Testis (tissue), 3 donors: ENCODE data around the gene USP2. TPM values are rescaled to one million over a fixed set of nuclear protein-coding genes. Genes with fewer than 3 reads are reported as not detected.

ENCODE experiments used
- DNase-seq: peaks from one replicate; pipeline ENCODE4 v3.0.0-alpha.2; 2019
- H3K27ac ChIP-seq, 2 donors: fragments of 200-600 bp; sonication (generic); one replicate each; pipeline ENCODE4 v1.5.1; 2019
- H3K27me3 ChIP-seq: fragments of 200-600 bp; sonication (generic); one replicate; pipeline ENCODE4 v1.5.1; 2019
- H3K36me3 ChIP-seq: fragments of 200-600 bp; sonication (generic); one replicate; pipeline ENCODE4 v1.5.1; 2017; ENCODE audit warnings: low read depth; ENCODE audit errors: missing control alignments
- H3K4me1 ChIP-seq: fragments of 200-600 bp; sonication (generic); one replicate; pipeline ENCODE4 v1.5.1; 2019
- H3K4me3 ChIP-seq, 2 donors: fragments of 200-600 bp; sonication (generic); one replicate each; pipeline ENCODE4 v1.5.1; 2017 to 2019
- H3K9me3 ChIP-seq: fragments of 200-600 bp; sonication (generic); one replicate; pipeline ENCODE4 v1.5.1; 2017
- CTCF ChIP-seq, 3 experiments: fragments of 450-650 bp in 2 of 3; fragments of 200-600 bp in 1 of 3; sonication (generic) in 1 of 3; IDR thresholded peaks; one replicate each; pipeline ENCODE4 v1.5.1; 2016 to 2019; ENCODE audit warnings: antibody characterized with exemption in 3 of 3, mild to moderate bottlenecking in 2 of 3, moderate library complexity in 1 of 3
- POLR2A ChIP-seq: fragments of 450-650 bp; IDR thresholded peaks from one replicate; pipeline ENCODE4 v1.6.1; 2017; ENCODE audit warnings: antibody characterized with exemption, mild to moderate bottlenecking, moderate library complexity
- WGBS, 2 donors: methylation state at CpG; one replicate each; pipeline ENCODE4 v1.1.5; 2018; 5-methylcytosine and 5-hydroxymethylcytosine counted together
- intact Hi-C: fragments of 100-400 bp; cut with DNase I; formaldehyde crosslinking; loops from one replicate; pipeline ENCODE4 v1.15.1; 2023; ENCODE audit warnings: low total_unique reads
- polyA plus RNA-seq: library from polyadenylated mRNA; stranded (reverse); fragments of 350-450 nt; fragmentation: Illumina TruSeq; extraction: RNeasy Lipid Tissue Mini Kit (QIAGEN cat#74804); gene quantifications from one replicate; pipeline ENCODE4 v1.2.3, GENCODE V29; 2014; ENCODE audit warnings: low read depth, low replicate concordance; ENCODE audit not compliant: insufficient read depth
- total RNA-seq, 2 donors: library from RNA; depleted of rRNA; stranded (reverse); fragments of >200 nt; gene quantifications; one replicate each; pipeline ENCODE4 v1.2.3, GENCODE V29; 2016

The USP2 gene
- total and polyA plus RNA-seq, 3 donors from 2014 or later = 41.2 to 168 (median 100) TPM

DNA sequence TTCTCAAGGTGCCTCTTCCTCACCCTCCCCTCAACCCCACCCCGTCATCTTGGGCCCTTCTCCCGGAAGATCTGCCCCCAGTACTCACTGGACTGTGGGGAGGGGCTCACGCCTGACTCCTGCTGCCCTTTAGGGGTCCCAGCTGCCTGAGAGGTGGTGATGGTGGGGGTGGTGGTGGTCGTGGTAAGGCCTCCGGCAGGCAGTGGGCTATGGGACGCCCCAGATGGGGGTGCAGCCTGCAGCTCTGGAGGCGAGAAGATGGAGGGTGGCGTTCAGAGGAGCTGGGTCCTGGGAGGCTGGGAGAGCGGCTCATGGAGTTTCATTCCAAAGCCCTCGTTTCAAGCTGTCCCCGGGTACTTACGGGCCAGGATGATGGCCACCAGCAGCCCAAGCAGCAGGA is 35.8 kb downstream of the USP2 start:
- 78 to 80% methylated on average over 8 to 12 of the region's 12 CpGs for WGBS, 2 donors
- H3K27me3 ChIP-seq = no peaks in the 10 kb centered on the region
- no peaks in the 10 kb centered on the region for H3K36me3 ChIP-seq
- no peak overlapping the region for H3K4me3 ChIP-seq
- peaks cover 6% of the 10 kb centered on the region for H3K4me1 ChIP-seq
- no peak overlapping the region for H3K27ac ChIP-seq
- no peak for TF ChIP-seq CTCF (IDR thresholded peaks at IDR 0.05)
- no peak for TF ChIP-seq POLR2A
- H3K9me3 ChIP-seq = no peaks in the 10 kb centered on the region
- DNase-seq = no peak
- intact Hi-C loops = no loop called here

DNA sequence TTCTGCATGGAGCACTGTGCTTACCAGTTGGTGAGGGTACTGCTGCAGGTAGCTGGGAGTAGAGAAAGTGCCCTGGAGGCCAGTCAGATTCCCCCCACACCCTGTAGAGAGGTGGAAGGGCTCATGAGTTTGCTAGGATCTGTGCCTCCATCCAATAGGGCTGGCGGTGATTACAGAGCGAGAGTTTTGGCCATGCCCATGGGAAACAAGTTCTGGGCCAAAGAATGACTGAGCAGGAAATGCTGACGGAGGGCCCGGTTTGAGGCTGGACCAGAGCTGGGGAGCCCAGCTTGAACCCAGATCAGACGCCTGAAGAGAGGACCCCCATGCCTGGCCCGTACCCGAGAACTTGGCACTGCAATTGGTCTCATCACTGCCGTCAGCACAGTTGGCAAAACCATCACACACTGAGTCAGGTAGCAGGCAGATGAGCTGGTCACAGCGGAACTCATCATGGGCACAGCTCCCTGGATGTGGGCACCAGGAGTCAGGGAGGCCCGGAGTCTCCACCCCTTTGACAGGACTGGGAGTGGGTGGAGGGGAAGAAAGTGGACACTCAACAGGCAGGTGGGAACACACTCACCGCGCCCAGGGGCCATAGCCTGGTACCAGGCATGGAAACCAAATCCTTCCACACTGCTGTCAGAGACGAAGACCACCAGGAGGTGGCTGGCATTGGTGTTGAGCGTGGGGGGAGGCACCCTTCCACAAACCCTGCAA is 37.0 kb downstream of the USP2 start:
- Histone ChIP-seq H3K36me3 (no peaks in the 10 kb centered on the region), H3K9me3 (no peaks in the 10 kb centered on the region), H3K27ac (no peak overlapping the region), H3K4me3 (no peak overlapping the region), H3K4me1 (peaks cover 14% of the 10 kb centered on the region), H3K27me3 (no peaks in the 10 kb centered on the region)
- TF ChIP-seq CTCF (IDR thresholded peaks at IDR 0.05) (no peak), POLR2A (no peak)
- intact Hi-C loops = no loop called here
- DNase-seq = no peak
- 64 to 91% methylated on average over 3 to 14 of the region's 14 CpGs for WGBS, 2 donors

DNA sequence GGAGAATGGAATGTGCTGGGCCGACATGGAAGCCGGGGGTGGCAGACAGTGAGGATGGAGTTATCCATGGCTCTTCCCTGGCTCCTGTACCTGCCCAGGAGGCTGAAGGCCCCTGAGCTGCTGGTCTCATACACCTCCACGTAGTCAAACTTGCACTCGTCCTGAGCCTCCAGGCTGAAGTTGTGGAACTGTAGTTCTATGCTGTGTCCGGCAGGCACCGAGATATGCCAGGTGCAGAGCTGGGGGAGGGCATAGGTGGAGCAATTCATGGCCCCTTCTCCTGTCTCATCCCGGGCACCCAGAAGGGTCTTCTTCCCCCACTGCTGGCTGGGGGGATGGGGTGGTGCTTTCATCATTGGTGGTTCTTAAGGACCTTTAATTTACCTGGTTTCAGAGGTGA is 37.8 kb downstream of the USP2 start:
- peaks cover 20% of the 10 kb centered on the region for H3K4me1 ChIP-seq
- H3K9me3 ChIP-seq = no peaks in the 10 kb centered on the region
- no peak for DNase-seq
- H3K36me3 ChIP-seq = no peaks in the 10 kb centered on the region
- intact Hi-C loops = no loop called here
- no peaks in the 10 kb centered on the region for H3K27me3 ChIP-seq
- H3K27ac ChIP-seq = no peak overlapping the region
- no peak overlapping the region for H3K4me3 ChIP-seq
- 92 to 96% methylated on average over 5 to 7 of the region's 7 CpGs for WGBS, 2 donors
- TF ChIP-seq POLR2A = no peak
- TF ChIP-seq CTCF (IDR thresholded peaks at IDR 0.05) = no peak

GRCh38 chr11:119342362-119343130 is 38.9 kb downstream of the USP2 start:
- no peak overlapping the region for H3K27ac ChIP-seq
- no peak for DNase-seq
- intact Hi-C loops = no loop called here
- no peaks in the 10 kb centered on the region for H3K36me3 ChIP-seq
- WGBS, 2 donors = 85% methylated on average over 6 to 10 of the region's 10 CpGs
- H3K27me3 ChIP-seq = no peaks in the 10 kb centered on the region
- H3K9me3 ChIP-seq = no peaks in the 10 kb centered on the region
- H3K4me3 ChIP-seq = no peak overlapping the region
- peaks cover 25% of the 10 kb centered on the region for H3K4me1 ChIP-seq
- no peak for TF ChIP-seq CTCF (IDR thresholded peaks at IDR 0.05)
- TF ChIP-seq POLR2A = no peak
